Smooth muscle cell (in vitro differentiated cells): Measurements from ENCODE around the gene RSAD2. TPM values are rescaled to one million over a fixed set of nuclear protein-coding genes. Genes with fewer than 3 reads are reported as not detected.
A peak's percentile ranks its signal among the peaks of the same experiment; 100 is the strongest.

Experiments used
- DNase-seq: peaks from one replicate; lab custom pipeline; 2025; ENCODE audit not compliant: unreplicated experiment; lab: John Stamatoyannopoulos, UW
- H2AFZ ChIP-seq: fragments of 200-600 bp; sonication (generic); 2 replicates; pipeline ENCODE4 v1.6.0; 2016; ENCODE audit warnings: antibody characterized with exemption, low read depth, mild to moderate bottlenecking
- H3F3A ChIP-seq: fragments of 200-600 bp; sonication (generic); 2 replicates; pipeline ENCODE4 v1.6.0; 2017; ENCODE audit warnings: antibody characterized with exemption, low read depth
- H3K27ac ChIP-seq: fragments of 200-600 bp; sonication (generic); 2 replicates; pipeline ENCODE4 v1.5.1; 2016; ENCODE audit warnings: low read depth, mild to moderate bottlenecking
- H3K27me3 ChIP-seq: fragments of 200-600 bp; sonication (generic); 2 replicates; pipeline ENCODE4 v1.6.1; 2016; ENCODE audit warnings: low read depth, mild to moderate bottlenecking
- H3K36me3 ChIP-seq: fragments of 200-600 bp; sonication (generic); 2 replicates; pipeline ENCODE4 v1.5.1; 2016; ENCODE audit warnings: low read depth
- H3K4me1 ChIP-seq: fragments of 200-600 bp; sonication (generic); 2 replicates; pipeline ENCODE4 v1.5.1; 2016; ENCODE audit warnings: low read depth
- H3K4me2 ChIP-seq: fragments of 200-600 bp; sonication (generic); 2 replicates; pipeline ENCODE4 v1.6.0; 2016; ENCODE audit warnings: mild to moderate bottlenecking
- H3K4me3 ChIP-seq: fragments of 200-600 bp; sonication (generic); 2 replicates; pipeline ENCODE4 v1.5.1; 2016; ENCODE audit warnings: mild to moderate bottlenecking
- H3K79me2 ChIP-seq: fragments of 200-600 bp; sonication (generic); 2 replicates; pipeline ENCODE4 v1.6.0; 2016; ENCODE audit warnings: low read depth, mild to moderate bottlenecking
- H3K9ac ChIP-seq: fragments of 200-600 bp; sonication (generic); 2 replicates; pipeline ENCODE4 v1.6.0; 2016; ENCODE audit warnings: low read depth
- H3K9me3 ChIP-seq: fragments of 200-600 bp; sonication (generic); replicated peaks from 2 replicates; pipeline ENCODE4 v1.5.1; 2016; ENCODE audit warnings: low read depth
- H4K20me1 ChIP-seq: fragments of 200-600 bp; sonication (generic); 2 replicates; pipeline ENCODE4 v1.6.0; 2016; ENCODE audit warnings: low read depth
- WGBS: methylation state at CpG from one replicate; pipeline ENCODE4 v1.1.7; 2016; ENCODE audit warnings: low lambda C conversion rate; 5-methylcytosine and 5-hydroxymethylcytosine counted together
- polyA plus RNA-seq: library from polyadenylated mRNA; unstranded; fragments of >200 nt; fragmentation: Nextera tagmentation; extraction: Ambion mirVana; gene quantifications from 2 replicates; pipeline ENCODE4 v1.2.1, GENCODE V29; 2016
- total RNA-seq: library from RNA; depleted of rRNA; stranded (reverse); fragments of >200 nt; gene quantifications from 2 replicates; pipeline ENCODE4 v1.2.3, GENCODE V29; 2014
- TF ChIP-seq, protein P1 (sequence below): fragments of 200-600 bp; sonication (generic); IDR thresholded peaks from 2 replicates; pipeline ENCODE4 v1.5.1; 2017; ENCODE audit warnings: borderline replicate concordance, mild to moderate bottlenecking, antibody characterized with exemption; ENCODE audit not compliant: insufficient read depth, poor library complexity, severe bottlenecking

Gene RSAD2
- total and polyA plus RNA-seq, 2 experiments from 2014 or later: not detected

DNA sequence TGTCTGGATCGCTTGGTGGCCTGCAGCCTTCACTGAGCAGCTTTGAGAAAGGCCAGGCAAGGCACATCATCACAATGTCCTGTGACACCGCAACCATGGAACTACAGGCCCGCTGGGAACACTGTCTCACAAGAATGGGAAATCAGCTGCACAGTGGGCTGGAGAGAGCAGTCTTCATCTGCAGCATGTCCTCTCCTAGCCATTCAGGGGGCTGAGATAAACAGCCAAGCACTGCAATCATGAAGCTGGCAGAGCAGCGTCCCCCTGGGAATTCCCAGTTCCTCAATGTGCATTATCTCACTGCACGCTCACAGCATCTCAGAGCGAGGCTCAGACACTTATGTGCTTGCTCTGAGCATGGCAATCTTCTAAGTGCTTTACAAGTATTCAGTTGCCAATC, 13.8 kb upstream of the RSAD2 start:
- Histone ChIP-seq H3K36me3 (no peaks in the 10 kb centered on the region), H3K4me2 (no peak overlapping the region), H3K4me1 (no peaks in the 10 kb centered on the region), H3K4me3 (no peak overlapping the region), H3K9me3 (no peaks in the 10 kb centered on the region), H3K27ac (no peak overlapping the region), H3K27me3 (peaks cover 39% of the 10 kb centered on the region), H3F3A (no peaks in the 10 kb centered on the region), H2AFZ (no peak overlapping the region), H3K9ac (no peak overlapping the region), H3K79me2 (no peaks in the 10 kb centered on the region), H4K20me1 (no peaks in the 10 kb centered on the region)
- TF ChIP-seq, protein P1, sequence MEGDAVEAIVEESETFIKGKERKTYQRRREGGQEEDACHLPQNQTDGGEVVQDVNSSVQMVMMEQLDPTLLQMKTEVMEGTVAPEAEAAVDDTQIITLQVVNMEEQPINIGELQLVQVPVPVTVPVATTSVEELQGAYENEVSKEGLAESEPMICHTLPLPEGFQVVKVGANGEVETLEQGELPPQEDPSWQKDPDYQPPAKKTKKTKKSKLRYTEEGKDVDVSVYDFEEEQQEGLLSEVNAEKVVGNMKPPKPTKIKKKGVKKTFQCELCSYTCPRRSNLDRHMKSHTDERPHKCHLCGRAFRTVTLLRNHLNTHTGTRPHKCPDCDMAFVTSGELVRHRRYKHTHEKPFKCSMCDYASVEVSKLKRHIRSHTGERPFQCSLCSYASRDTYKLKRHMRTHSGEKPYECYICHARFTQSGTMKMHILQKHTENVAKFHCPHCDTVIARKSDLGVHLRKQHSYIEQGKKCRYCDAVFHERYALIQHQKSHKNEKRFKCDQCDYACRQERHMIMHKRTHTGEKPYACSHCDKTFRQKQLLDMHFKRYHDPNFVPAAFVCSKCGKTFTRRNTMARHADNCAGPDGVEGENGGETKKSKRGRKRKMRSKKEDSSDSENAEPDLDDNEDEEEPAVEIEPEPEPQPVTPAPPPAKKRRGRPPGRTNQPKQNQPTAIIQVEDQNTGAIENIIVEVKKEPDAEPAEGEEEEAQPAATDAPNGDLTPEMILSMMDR: no peak
- no peak for DNase-seq
- 55% methylated on average over 6 of the region's 6 CpGs for WGBS

- no peaks in the 10 kb centered on the region for H4K20me1 ChIP-seq
- H2AFZ ChIP-seq: no peak overlapping the region
- no peaks in the 10 kb centered on the region for H3K4me1 ChIP-seq
- no peak for DNase-seq
- 80% methylated on average over 8 of the region's 8 CpGs for WGBS
- no peaks in the 10 kb centered on the region for H3F3A ChIP-seq
- no peak overlapping the region for H3K4me2 ChIP-seq
- H3K27me3 ChIP-seq: peaks cover 42% of the 10 kb centered on the region
- no peak overlapping the region for H3K27ac ChIP-seq
- no peak overlapping the region for H3K9ac ChIP-seq
- no peaks in the 10 kb centered on the region for H3K9me3 ChIP-seq
- TF ChIP-seq, protein P1: no peak
- no peaks in the 10 kb centered on the region for H3K79me2 ChIP-seq
- H3K36me3 ChIP-seq: no peaks in the 10 kb centered on the region
- no peak overlapping the region for H3K4me3 ChIP-seq
Measured at GRCh38 chr2:6864231-6864754, 13.3 kb upstream of the RSAD2 start.

- no peaks in the 10 kb centered on the region for H3F3A ChIP-seq
- no peaks in the 10 kb centered on the region for H3K4me1 ChIP-seq
- peak overlapping the region; percentile 83 for H3K4me3 ChIP-seq
- H3K36me3 ChIP-seq: no peaks in the 10 kb centered on the region
- H3K79me2 ChIP-seq: no peaks in the 10 kb centered on the region
- no peaks in the 10 kb centered on the region for H3K9me3 ChIP-seq
- WGBS: 17% methylated on average over 37 of the region's 37 CpGs
- H4K20me1 ChIP-seq: no peaks in the 10 kb centered on the region
- no peak overlapping the region for H3K9ac ChIP-seq
- H2AFZ ChIP-seq: no peak overlapping the region
- peaks cover 42% of the 10 kb centered on the region for H3K27me3 ChIP-seq
- peak overlapping the region; percentile 93 for H3K4me2 ChIP-seq
- H3K27ac ChIP-seq: no peak overlapping the region
- TF ChIP-seq, protein P1: no peak
- DNase-seq: no peak
Measured at GRCh38 chr2:6864923-6865345, 12.6 kb upstream of the RSAD2 start.
